ENCODE measurements around the gene DMRT2.

- TF ChIP-seq CTCF (IDR thresholded peaks at IDR 0.05; ENCODE audit: borderline replicate concordance, extremely low read depth, low read length, poor library complexity, severe bottlenecking), result no peak
- no peak for TF ChIP-seq EZH2 (IDR thresholded peaks at IDR 0.05; ENCODE audit: borderline replicate concordance, low read depth, low read length, severe bottlenecking)
Observed at GRCh38 chr9:1086517-1086916, 36.4 kb downstream of the DMRT2 start.

All from DND-41 (cell line).